ENCODE data around the gene POLD2.

The POLD2 gene

GRCh38 chr7:44112997-44113763 lies 10.2 kb downstream of the POLD2 start:
- no peak for DNase-seq

GRCh38 chr7:44112231-44112996 lies 10.9 kb downstream of the POLD2 start:
- DNase-seq = no peak

- DNase-seq = no peak
Observed at GRCh38 chr7:44111761-44112160, 11.6 kb downstream of the POLD2 start.

- DNase-seq = no peak
Observed at GRCh38 chr7:44110719-44111635, 12.4 kb downstream of the POLD2 start.

- DNase-seq = no peak
Observed at GRCh38 chr7:44109991-44110390, 13.4 kb downstream of the POLD2 start.

GRCh38 chr7:44108768-44109750 lies 14.3 kb downstream of the POLD2 start:
- no peak for DNase-seq

GRCh38 chr7:44107961-44108767 lies 15.2 kb downstream of the POLD2 start:
- no peak for DNase-seq

GRCh38 chr7:44107116-44107960 lies 16.0 kb downstream of the POLD2 start:
- no peak for DNase-seq

GRCh38 chr7:44106311-44107065 lies 16.9 kb downstream of the POLD2 start:
- no peak for DNase-seq

- DNase-seq = no peak
Observed at GRCh38 chr7:44105832-44106231, 17.5 kb downstream of the POLD2 start.

GRCh38 chr7:44104860-44105771 lies 18.2 kb downstream of the POLD2 start:
- DNase-seq = no peak

GRCh38 chr7:44103923-44104859 lies 19.2 kb downstream of the POLD2 start, which contains the start of gene AEBP1:
Gene AEBP1, plus strand, starts transcription at chr7:44104345. Its CDS starts 321 bp downstream, at chr7:44104666.
- DNase-seq = no peak

GRCh38 chr7:44103566-44103922 lies 19.8 kb downstream of the POLD2 start:
- DNase-seq = no peak

- DNase-seq = no peak
Observed at GRCh38 chr7:44102846-44103565, 20.3 kb downstream of the POLD2 start.

GRCh38 chr7:44101966-44102845 lies 21.1 kb downstream of the POLD2 start:
- no peak for DNase-seq
